HG02840 (cell line): Measurements from ENCODE around the gene ACCSL.

ENCODE experiments used
- ATAC-seq: cut with Tn5 transposase; IDR thresholded peaks from one replicate; pipeline ENCODE4 v1.9.1; 2021; ENCODE audit warnings: mild to moderate bottlenecking, moderate library complexity, moderate number of reproducible peaks; ENCODE audit not compliant: unreplicated experiment, low FRiP score

Gene ACCSL

DNA sequence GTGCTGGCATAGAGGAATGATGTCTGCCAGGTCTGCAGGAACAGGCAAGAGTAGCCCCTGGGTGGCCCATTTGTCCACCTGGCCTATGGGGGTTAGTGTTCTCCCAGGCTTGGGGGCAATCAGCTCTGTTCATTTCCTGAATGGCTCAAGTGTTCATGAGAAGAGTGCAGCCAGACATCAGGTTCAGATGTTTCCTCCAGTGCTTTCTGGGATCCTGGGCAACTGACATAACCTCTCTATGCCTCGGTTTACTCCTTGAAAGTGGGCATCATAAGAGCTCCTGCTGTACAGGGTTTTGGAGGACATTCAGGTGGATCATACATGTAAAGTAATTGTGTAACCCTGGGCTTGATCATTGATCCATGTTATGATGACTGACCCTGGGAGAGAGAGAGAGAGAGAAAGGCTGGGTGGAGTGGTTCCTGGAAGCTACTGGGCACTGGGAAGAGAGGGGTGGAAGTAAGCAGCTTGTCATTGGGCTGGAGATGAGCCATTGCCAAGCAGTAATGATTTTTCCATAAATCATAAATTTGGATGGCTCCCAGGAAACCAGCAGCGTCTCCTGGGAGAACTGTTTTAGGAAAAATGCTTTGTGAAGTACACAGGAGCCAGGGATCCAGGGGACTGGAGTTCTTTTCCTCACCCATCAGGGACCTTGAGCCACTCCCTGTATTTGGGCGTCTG lies 30.2 kb upstream of the ACCSL start:
- no peak for ATAC-seq

- no peak for ATAC-seq
Measured at GRCh38 chr11:44018127-44018521, 29.7 kb upstream of the ACCSL start.

DNA sequence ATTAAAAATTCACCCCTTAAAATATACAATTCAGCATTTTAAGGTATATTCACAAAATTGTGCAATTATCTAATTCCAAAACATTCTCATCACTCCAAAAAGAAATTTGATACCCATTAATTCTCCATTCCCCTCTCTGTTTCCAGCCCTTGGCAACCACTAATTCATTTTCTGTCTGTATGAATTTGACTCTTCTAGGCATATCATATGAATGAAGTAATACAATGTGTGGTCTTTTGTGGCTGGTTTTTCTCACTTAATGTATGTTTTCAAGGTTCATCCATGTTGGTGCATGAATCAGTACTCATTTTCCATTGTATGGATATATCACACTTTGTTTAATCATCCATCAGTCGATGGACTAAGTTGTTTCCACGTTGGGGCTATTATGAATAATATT lies 29.0 kb upstream of the ACCSL start:
- ATAC-seq, result no peak

GRCh38 chr11:44024977-44025376 lies 22.8 kb upstream of the ACCSL start:
- no peak for ATAC-seq

DNA sequence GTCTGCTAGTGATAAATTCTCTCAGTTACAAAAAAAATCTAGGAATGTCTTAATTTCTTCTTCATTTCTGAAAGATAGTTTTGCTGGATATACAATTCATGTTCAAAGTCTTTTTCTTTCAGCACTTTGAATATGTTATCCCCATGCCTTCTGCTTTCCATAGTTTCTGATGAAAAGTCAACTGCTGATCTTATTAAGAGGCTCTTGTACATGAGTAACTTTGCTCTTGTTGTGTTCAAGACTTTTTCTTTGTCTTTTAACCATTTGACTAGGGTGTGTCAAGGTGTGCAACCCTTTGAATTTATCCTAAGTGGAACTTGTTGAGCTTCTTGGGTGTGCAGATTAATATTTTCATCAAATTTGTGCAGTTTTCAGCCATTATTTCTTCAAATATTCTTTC lies 22.1 kb upstream of the ACCSL start:
- no peak for ATAC-seq

DNA sequence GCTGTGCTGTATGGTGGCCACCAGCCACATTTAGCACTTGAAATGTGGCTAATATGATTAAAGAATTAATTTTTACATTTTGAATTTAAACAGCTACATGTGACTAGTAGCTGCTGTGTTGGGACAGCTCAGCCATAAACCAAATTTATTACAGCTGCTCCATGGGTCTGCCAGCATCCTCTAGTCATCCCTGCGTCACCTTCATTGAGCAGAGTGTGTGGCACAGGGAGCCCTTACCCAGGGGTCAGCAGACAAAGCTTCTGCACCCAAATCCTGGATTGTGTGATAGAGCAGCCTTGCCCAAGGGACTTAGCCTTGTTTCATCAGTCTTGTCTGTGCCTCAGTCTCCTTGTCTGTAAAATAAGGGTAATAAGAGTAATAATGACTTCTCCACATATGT lies 19.4 kb upstream of the ACCSL start:
- no peak for ATAC-seq

GRCh38 chr11:44028816-44029506 lies 18.8 kb upstream of the ACCSL start:
- no peak for ATAC-seq

GRCh38 chr11:44029507-44029845 lies 18.3 kb upstream of the ACCSL start:
- no peak for ATAC-seq

DNA sequence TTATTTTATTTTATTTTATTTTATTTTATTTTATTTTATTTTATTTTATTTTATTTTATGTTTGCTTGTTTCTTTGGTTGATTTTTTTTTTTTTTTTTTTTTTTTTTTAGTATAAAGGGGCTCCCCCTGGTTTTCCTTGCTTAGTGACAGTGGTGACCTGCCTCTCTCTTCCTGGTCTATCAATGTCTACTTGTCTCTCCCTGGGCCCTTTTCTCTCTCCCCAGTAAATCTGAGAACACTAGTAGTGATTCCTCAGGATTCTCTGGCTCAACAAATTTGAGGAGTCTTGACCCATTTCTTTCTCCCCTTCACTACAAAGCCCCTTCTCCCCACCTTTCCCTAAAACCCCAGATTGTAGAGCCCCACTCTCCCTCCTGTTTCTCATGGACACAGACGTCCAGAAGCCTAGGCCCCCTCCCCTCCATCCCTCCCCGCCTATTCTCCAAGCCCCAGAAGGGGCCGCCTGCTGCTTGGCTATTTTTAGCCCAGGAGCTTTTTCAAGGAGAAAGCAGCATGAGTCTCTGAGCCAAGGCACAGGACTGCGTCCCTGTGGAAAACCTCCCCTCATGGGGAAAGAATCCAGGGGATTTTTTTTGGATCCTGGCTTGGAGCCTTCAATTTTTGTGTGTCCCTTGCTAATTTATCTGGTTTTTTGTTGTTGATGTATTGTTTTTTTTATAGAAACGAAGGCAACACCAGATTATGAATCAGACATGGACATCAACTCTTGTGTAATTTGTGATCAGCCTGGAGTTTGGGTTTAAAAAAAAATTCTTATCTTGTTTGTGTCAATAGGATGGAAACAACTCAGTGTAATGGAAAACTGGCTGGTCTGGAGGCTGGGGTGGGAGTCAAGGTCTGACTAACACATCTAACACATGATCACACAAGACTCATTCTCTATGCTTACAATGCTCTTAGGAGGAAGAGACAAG lies 17.5 kb upstream of the ACCSL start:
- no peak for ATAC-seq

- no peak for ATAC-seq
Measured at GRCh38 chr11:44030996-44031395, 16.8 kb upstream of the ACCSL start.

DNA sequence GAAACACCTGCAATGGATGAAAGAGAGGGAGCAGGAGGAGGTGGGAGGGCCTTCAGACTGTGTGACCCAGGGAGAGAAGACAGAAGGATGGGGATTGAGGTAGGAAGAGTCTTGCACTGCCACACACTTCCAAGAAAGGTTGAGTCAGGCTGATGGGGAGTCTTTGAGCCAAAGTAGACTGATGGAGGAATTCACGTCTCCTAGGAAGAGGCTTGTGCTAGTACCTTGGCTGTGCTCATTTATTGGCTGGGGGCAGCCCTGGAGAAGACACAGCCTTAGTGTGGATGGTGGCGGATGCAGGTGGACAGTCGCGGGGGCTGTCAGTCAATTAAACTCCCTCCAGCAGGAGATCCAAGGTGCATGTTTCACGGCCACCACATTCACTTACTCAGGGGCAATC lies 16.2 kb upstream of the ACCSL start:
- ATAC-seq, result no peak

GRCh38 chr11:44032299-44033085 lies 15.3 kb upstream of the ACCSL start:
- ATAC-seq, result no peak

DNA sequence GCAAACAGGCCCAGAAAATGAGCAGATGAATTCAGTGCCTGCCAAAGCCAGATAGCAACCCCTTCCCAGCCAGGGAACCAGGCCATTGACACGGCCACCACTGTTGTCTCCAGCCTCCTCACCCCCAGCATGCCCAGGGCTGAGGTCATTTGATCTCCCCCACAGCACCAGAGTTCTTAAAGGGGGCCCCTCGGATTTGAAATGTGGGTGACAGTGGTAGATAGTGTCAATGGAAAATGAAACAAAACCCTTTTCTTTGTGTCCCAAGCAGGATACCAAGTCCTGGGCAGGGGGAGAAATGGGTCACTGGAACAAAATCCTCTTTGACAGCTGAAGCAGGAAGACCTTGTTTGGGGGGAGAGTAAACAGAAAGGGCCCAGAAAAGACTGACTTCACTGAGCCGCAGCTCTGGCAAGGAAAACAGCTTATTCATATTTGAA lies 14.3 kb upstream of the ACCSL start:
- ATAC-seq, result no peak

DNA sequence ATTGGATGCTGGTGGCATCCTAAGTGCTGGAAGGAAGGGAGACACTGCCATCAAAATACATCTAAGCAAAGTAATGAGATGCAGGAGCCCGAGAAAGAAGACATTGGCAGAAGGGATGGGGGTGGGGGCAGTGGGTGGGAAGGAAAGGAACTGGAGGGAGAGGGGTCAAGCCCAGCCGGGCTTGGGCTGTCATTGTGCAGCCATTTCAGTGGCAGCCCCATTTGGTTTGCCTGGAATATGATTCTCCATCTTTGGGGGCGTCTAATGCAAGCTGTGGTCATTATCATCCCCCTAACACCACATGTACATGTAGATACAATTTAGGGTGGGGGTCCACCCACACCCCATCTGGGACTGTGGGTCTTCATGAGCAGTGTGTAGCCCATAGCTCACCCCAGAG lies 13.9 kb upstream of the ACCSL start:
- ATAC-seq, result no peak

DNA sequence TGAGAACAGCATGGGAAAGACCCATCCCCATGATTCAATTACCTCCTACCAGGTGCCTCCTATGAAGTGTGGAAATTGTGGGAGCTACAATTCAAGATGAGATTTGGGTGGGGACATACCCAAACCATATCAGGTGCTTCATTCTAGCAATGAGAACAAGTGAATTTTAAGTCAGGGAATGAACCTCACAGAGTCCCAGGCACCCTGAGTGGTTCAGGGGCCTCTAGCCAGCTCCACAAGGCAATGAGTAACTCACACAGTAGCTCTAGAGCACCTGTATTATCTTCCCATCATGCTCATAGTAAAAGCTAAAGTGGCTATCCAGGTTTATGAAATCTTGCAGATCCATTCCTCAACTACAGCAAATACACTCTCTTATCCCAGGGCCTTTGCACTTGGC lies 13.1 kb upstream of the ACCSL start:
- ATAC-seq, result no peak

DNA sequence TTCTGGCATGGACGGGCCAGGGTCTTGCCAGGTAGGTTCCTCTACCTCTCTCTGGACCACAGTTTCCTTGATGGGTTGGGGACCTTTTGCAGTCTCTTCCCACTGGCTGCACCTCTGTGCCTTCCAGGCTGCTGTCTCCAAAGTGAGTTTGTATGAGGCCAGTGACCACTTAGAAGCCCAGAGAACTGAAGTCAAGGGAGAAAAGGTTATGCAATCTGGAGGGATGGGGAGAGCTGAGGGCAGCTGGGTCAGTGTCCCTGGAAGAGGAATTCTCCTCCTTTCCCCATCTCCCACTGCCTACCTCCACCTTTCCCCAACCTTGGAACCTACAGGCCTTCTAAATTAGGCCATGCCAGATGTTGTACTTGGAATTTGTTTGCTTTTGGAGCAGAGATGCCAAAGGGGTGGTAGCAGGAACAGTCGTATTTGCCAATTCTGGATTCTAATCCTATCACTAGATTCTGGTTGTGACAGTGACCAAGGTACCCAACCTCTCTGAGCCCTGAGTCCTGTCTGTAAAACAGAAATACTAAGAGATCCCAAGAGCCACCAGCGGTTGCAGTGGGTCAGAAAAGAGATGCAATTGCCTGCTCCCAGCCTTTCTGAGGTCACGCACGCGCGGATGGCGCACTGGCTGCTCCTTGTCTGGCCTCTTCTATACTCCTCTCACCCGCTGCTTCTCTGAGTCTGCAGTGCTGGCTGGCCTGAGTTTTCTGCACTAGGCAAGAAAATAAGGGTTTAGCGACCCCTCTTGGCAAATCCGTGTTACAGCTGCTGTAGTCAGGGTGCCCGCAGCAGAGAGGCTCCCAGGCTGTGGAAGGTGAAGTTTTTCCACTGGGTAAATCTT lies 10.7 kb upstream of the ACCSL start:
- no peak for ATAC-seq

GRCh38 chr11:44037658-44037998 lies 10.2 kb upstream of the ACCSL start:
- no peak for ATAC-seq

GRCh38 chr11:44043157-44043556 lies 4.6 kb upstream of the ACCSL start:
- ATAC-seq, result no peak

GRCh38 chr11:44046182-44046581 lies 1.6 kb upstream of the ACCSL start:
- ATAC-seq, result no peak

DNA sequence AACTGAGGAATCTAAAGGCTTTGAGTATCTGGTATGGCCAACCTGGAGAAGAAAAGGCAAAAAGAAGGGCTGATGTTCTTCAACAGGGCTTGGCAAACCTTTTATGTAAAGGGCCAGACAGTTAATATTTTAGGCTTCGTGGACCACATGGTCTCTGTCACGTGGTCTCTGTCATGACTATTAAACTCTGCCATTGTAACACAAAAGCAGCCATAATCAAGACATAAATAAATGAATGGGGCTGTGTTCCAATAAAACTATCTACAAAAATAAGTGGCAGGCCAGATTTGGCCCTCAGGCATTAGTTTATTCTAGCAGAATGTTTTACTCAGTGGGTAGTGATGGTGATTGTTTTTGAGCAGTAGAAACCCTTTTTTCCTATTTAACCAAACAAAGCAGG lies 483 bp upstream of the ACCSL start:
- no peak for ATAC-seq
